HEK293 (cell line): Measurements from ENCODE around the gene PLEKHF1.
A peak's percentile ranks its signal among the peaks of the same experiment; 100 is the strongest.

ENCODE experiments used
- ATF2 ChIP-seq: fragments of 450-650 bp; formaldehyde crosslinking; IDR thresholded peaks from 2 replicates; pipeline ENCODE4 v1.5.1; 2016; ENCODE audit warnings: missing biosample characterization, missing genetic modification characterization, low read depth
- CTCF ChIP-seq: fragments of 450-650 bp; formaldehyde crosslinking; IDR thresholded peaks from 2 replicates; pipeline ENCODE4 v1.5.1; 2016; ENCODE audit warnings: missing biosample characterization, missing genetic modification characterization
- INSM2 ChIP-seq: fragments of 450-650 bp; formaldehyde crosslinking; IDR thresholded peaks from 2 replicates; pipeline ENCODE4 v1.5.1; 2016; ENCODE audit warnings: missing biosample characterization, missing genetic modification characterization
- KLF7 ChIP-seq: fragments of 450-650 bp; formaldehyde crosslinking; IDR thresholded peaks from 2 replicates; pipeline ENCODE4 v1.5.1; 2016; ENCODE audit warnings: missing biosample characterization, missing genetic modification characterization, borderline replicate concordance
- KLF9 ChIP-seq: fragments of 450-650 bp; formaldehyde crosslinking; IDR thresholded peaks from 2 replicates; pipeline ENCODE4 v1.5.1; 2016; ENCODE audit warnings: missing biosample characterization, missing genetic modification characterization, low read depth
- MYNN ChIP-seq: fragments of 450-650 bp; formaldehyde crosslinking; IDR thresholded peaks from 2 replicates; pipeline ENCODE4 v1.5.1; 2016; ENCODE audit warnings: missing biosample characterization, missing genetic modification characterization, borderline replicate concordance
- SCRT1 ChIP-seq: fragments of 450-650 bp; formaldehyde crosslinking; IDR thresholded peaks from 2 replicates; pipeline ENCODE4 v1.5.1; 2016; ENCODE audit warnings: missing biosample characterization, missing genetic modification characterization, borderline replicate concordance
- SCRT2 ChIP-seq: fragments of 450-650 bp; formaldehyde crosslinking; IDR thresholded peaks from 2 replicates; pipeline ENCODE4 v1.5.1; 2016; ENCODE audit warnings: missing biosample characterization, missing genetic modification characterization
- WT1 ChIP-seq: fragments of 450-650 bp; formaldehyde crosslinking; IDR thresholded peaks from 2 replicates; pipeline ENCODE4 v1.5.1; 2016; ENCODE audit warnings: missing biosample characterization, missing genetic modification characterization
- ZEB2 ChIP-seq: fragments of 450-650 bp; formaldehyde crosslinking; IDR thresholded peaks from 2 replicates; pipeline ENCODE4 v1.5.1; 2016; ENCODE audit warnings: missing biosample characterization, missing genetic modification characterization
- ZFP41 ChIP-seq: fragments of 450-650 bp; formaldehyde crosslinking; IDR thresholded peaks from 2 replicates; pipeline ENCODE4 v1.5.1; 2016; ENCODE audit warnings: missing biosample characterization, missing genetic modification characterization, borderline replicate concordance
- ZNF121 ChIP-seq: fragments of 450-650 bp; formaldehyde crosslinking; IDR thresholded peaks from 2 replicates; pipeline ENCODE4 v1.5.1; 2016; ENCODE audit warnings: missing biosample characterization, missing genetic modification characterization
- ZNF140 ChIP-seq: fragments of 450-650 bp; formaldehyde crosslinking; IDR thresholded peaks from 2 replicates; pipeline ENCODE4 v1.5.1; 2016; ENCODE audit warnings: missing biosample characterization, missing genetic modification characterization
- ZNF211 ChIP-seq: fragments of 450-650 bp; formaldehyde crosslinking; IDR thresholded peaks from 2 replicates; pipeline ENCODE4 v1.5.1; 2016; ENCODE audit warnings: low read depth, missing biosample characterization, missing genetic modification characterization
- ZNF223 ChIP-seq: fragments of 450-650 bp; formaldehyde crosslinking; IDR thresholded peaks from 2 replicates; pipeline ENCODE4 v1.5.1; 2016; ENCODE audit warnings: missing biosample characterization, missing genetic modification characterization
- ZNF335 ChIP-seq: fragments of 450-650 bp; formaldehyde crosslinking; conservative IDR thresholded peaks from 2 replicates; pipeline ENCODE4 v1.5.1; 2016; ENCODE audit warnings: missing biosample characterization, missing genetic modification characterization
- ZNF416 ChIP-seq: fragments of 450-650 bp; formaldehyde crosslinking; IDR thresholded peaks from 2 replicates; pipeline ENCODE4 v1.5.1; 2016; ENCODE audit warnings: missing biosample characterization, missing genetic modification characterization
- ZNF423 ChIP-seq: fragments of 450-650 bp; formaldehyde crosslinking; IDR thresholded peaks from 2 replicates; pipeline ENCODE4 v1.5.1; 2016; ENCODE audit warnings: missing biosample characterization, missing genetic modification characterization
- ZNF449 ChIP-seq: fragments of 450-650 bp; formaldehyde crosslinking; IDR thresholded peaks from 2 replicates; pipeline ENCODE4 v1.5.1; 2017; ENCODE audit warnings: missing biosample characterization, mild to moderate bottlenecking, missing genetic modification characterization, moderate library complexity
- ZNF549 ChIP-seq: fragments of 450-650 bp; IDR thresholded peaks from 2 replicates; pipeline ENCODE4 v1.5.1; 2018; ENCODE audit warnings: missing biosample characterization, missing genetic modification characterization, mild to moderate bottlenecking, inconsistent platforms, moderate library complexity
- ZNF561 ChIP-seq: fragments of 450-650 bp; IDR thresholded peaks from 2 replicates; pipeline ENCODE4 v1.5.1; 2018; ENCODE audit warnings: missing biosample characterization, missing genetic modification characterization, borderline replicate concordance
- ZNF621 ChIP-seq: fragments of 450-650 bp; formaldehyde crosslinking; IDR thresholded peaks from 2 replicates; pipeline ENCODE4 v1.5.1; 2017; ENCODE audit warnings: missing biosample characterization, missing genetic modification characterization
- ZNF707 ChIP-seq: fragments of 450-650 bp; formaldehyde crosslinking; IDR thresholded peaks from 2 replicates; pipeline ENCODE4 v1.5.1; 2016; ENCODE audit warnings: missing biosample characterization, missing genetic modification characterization
- ZNF747 ChIP-seq: fragments of 450-650 bp; formaldehyde crosslinking; IDR thresholded peaks from 2 replicates; pipeline ENCODE4 v1.5.1; 2016; ENCODE audit warnings: missing biosample characterization, missing genetic modification characterization
- ZSCAN16 ChIP-seq: fragments of 450-650 bp; formaldehyde crosslinking; IDR thresholded peaks from 2 replicates; pipeline ENCODE4 v1.5.1; 2016; ENCODE audit warnings: missing biosample characterization, missing genetic modification characterization
- ZSCAN23 ChIP-seq: fragments of 450-650 bp; formaldehyde crosslinking; IDR thresholded peaks from 2 replicates; pipeline ENCODE4 v1.5.1; 2016; ENCODE audit warnings: missing biosample characterization, missing genetic modification characterization
- TF ChIP-seq, protein P1 (sequence below): fragments of 450-650 bp; formaldehyde crosslinking; IDR thresholded peaks from 2 replicates; pipeline ENCODE4 v1.5.1; 2016; ENCODE audit warnings: missing biosample characterization, missing genetic modification characterization
- TF ChIP-seq, protein P2 (sequence below): fragments of 450-650 bp; formaldehyde crosslinking; IDR thresholded peaks from 2 replicates; pipeline ENCODE4 v1.5.1; 2017; ENCODE audit warnings: missing biosample characterization, missing genetic modification characterization
- TF ChIP-seq, protein P3 (sequence below): fragments of 450-650 bp; formaldehyde crosslinking; IDR thresholded peaks from 2 replicates; pipeline ENCODE4 v1.5.1; 2016; ENCODE audit warnings: missing biosample characterization, missing genetic modification characterization, low read depth

PLEKHF1 gene

DNA sequence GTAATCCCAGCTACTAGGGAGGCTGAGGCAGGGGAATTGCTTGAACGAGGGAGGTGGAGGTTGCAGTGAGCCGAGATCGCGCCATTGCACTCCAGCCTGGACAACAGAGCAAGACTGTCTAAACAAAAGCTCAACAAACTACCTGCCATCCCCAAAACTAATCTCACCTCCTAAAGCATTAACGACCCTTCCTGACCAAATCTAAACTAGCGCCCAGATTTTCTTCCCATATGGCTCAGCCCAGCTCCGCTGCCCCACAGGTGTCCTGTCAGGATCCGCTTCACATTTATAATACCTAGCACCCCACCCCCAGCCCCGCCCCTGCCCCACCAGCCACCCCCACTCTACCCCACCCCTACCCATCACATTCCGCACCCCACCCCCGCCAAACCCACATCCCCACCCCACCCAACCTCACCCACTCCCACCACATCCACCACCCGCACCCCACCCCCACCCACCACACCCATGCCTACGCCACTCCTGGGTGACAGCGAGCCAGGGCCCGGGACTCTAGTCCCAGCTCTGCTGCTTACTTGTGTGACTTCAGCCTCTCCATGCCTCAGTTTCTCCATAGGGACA lies 49.2 kb downstream of the PLEKHF1 start (continued):
- TF ChIP-seq, protein P1, sequence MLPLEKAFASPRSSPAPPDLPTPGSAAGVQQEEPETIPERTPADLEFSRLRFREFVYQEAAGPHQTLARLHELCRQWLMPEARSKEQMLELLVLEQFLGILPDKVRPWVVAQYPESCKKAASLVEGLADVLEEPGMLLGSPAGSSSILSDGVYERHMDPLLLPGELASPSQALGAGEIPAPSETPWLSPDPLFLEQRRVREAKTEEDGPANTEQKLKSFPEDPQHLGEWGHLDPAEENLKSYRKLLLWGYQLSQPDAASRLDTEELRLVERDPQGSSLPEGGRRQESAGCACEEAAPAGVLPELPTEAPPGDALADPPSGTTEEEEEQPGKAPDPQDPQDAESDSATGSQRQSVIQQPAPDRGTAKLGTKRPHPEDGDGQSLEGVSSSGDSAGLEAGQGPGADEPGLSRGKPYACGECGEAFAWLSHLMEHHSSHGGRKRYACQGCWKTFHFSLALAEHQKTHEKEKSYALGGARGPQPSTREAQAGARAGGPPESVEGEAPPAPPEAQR, result no peak
- TF ChIP-seq ZSCAN16 (tag by site-specific recombination) (no peak), CTCF (no peak), ZNF549 (tag by site-specific recombination) (no peak), ATF2 (no peak), ZNF335 (tag by site-specific recombination) (no peak), MYNN (no peak), ZNF561 (tag by site-specific recombination) (no peak), ZSCAN23 (tag by site-specific recombination) (no peak), ZNF140 (tag by site-specific recombination) (no peak), ZNF416 (no peak), ZNF423 (tag by site-specific recombination) (0 out of 2 replicates have a peak, but pooled peaks have one; percentile 22), ZNF211 (tag by site-specific recombination) (no peak), ZEB2 (tag by site-specific recombination) (no peak), ZNF707 (no peak), WT1 (tag by site-specific recombination) (no peak), ZFP41 (tag by site-specific recombination) (no peak), ZNF621 (no peak), SCRT1 (tag by site-specific recombination) (0 out of 2 replicates have a peak, but pooled peaks have one; percentile 14), INSM2 (tag by site-specific recombination) (no peak), ZNF449 (tag by site-specific recombination) (no peak), SCRT2 (tag by site-specific recombination) (peak; percentile 75), ZNF121 (tag by site-specific recombination) (peak; percentile 96), KLF9 (tag by site-specific recombination) (no peak), ZNF747 (tag by site-specific recombination) (no peak), KLF7 (tag by site-specific recombination) (0 out of 2 replicates have a peak, but pooled peaks have one; percentile 69), ZNF223 (tag by site-specific recombination) (no peak)
- TF ChIP-seq, protein P2, sequence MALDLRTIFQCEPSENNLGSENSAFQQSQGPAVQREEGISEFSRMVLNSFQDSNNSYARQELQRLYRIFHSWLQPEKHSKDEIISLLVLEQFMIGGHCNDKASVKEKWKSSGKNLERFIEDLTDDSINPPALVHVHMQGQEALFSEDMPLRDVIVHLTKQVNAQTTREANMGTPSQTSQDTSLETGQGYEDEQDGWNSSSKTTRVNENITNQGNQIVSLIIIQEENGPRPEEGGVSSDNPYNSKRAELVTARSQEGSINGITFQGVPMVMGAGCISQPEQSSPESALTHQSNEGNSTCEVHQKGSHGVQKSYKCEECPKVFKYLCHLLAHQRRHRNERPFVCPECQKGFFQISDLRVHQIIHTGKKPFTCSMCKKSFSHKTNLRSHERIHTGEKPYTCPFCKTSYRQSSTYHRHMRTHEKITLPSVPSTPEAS (tag by site-specific recombination), result no peak
- TF ChIP-seq, protein P3, sequence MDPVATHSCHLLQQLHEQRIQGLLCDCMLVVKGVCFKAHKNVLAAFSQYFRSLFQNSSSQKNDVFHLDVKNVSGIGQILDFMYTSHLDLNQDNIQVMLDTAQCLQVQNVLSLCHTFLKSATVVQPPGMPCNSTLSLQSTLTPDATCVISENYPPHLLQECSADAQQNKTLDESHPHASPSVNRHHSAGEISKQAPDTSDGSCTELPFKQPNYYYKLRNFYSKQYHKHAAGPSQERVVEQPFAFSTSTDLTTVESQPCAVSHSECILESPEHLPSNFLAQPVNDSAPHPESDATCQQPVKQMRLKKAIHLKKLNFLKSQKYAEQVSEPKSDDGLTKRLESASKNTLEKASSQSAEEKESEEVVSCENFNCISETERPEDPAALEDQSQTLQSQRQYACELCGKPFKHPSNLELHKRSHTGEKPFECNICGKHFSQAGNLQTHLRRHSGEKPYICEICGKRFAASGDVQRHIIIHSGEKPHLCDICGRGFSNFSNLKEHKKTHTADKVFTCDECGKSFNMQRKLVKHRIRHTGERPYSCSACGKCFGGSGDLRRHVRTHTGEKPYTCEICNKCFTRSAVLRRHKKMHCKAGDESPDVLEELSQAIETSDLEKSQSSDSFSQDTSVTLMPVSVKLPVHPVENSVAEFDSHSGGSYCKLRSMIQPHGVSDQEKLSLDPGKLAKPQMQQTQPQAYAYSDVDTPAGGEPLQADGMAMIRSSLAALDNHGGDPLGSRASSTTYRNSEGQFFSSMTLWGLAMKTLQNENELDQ (tag by site-specific recombination), result no peak
